HL-60 (cell line): ENCODE results near the gene PLEKHA3.

ENCODE experiments used
- DNase-seq, 2 experiments: peaks; one replicate each; pipeline ENCODE4 v3.0.0-alpha.2; 2010 to 2020; ENCODE audit warnings: low read depth in 1 of 2, low spot score in 1 of 2
- H3K27ac ChIP-seq: fragments of 250-450 bp; sonication (Bioruptor Pico); replicated peaks from 2 replicates; pipeline ENCODE4 v1.5.1; 2020; ENCODE audit warnings: mild to moderate bottlenecking, moderate library complexity
- H3K27me3 ChIP-seq: fragments of 250-450 bp; sonication (Bioruptor Pico); 2 replicates; pipeline ENCODE4 v1.5.1; 2021; ENCODE audit warnings: mild to moderate bottlenecking, moderate library complexity; ENCODE audit not compliant: insufficient read depth, poor library complexity, severe bottlenecking
- H3K4me3 ChIP-seq: replicated peaks from 2 replicates; pipeline ENCODE4 v1.5.1; 2011; ENCODE audit warnings: mild to moderate bottlenecking, control low read depth, low read length; ENCODE audit not compliant: insufficient read depth
- GABPA ChIP-seq: IDR thresholded peaks from 2 replicates; pipeline ENCODE4 v1.6.1; 2012; ENCODE audit warnings: low read depth
- POLR2AphosphoS5 ChIP-seq: IDR thresholded peaks from 2 replicates; pipeline ENCODE4 v1.6.1; 2012; ENCODE audit warnings: low read depth
- SPI1 ChIP-seq: IDR thresholded peaks from 2 replicates; pipeline ENCODE4 v1.6.1; 2012; ENCODE audit warnings: low read depth, mild to moderate bottlenecking, borderline replicate concordance
- TF ChIP-seq, protein P1 (sequence below): IDR thresholded peaks from one replicate; pipeline ENCODE4 v1.5.1; 2011; ENCODE audit warnings: low read length, control low read depth, inconsistent platforms; ENCODE audit not compliant: insufficient read depth
- TF ChIP-seq, protein P2 (sequence below): IDR thresholded peaks from 2 replicates; pipeline ENCODE4 v1.6.1; 2012; ENCODE audit warnings: low read depth; ENCODE audit not compliant: insufficient replicate concordance

Gene PLEKHA3

DNA sequence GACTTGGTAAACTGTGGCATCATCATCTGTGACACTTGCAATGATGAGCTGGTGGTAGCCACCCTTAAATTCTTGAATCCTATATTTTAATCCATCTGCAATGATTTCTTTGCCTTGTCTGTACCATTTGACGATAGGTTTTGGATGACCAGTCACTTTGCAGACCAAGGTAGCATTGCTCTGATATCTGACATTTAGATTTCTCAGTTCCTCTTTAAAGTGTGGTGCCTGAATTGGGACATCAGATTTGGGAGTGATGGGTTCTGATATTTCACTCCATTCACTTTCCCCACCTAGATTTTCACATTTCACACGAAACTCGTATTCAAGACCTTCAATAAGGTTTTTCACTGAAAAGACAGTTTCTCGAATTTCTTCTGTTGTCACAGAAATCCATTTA, 55.8 kb downstream of the PLEKHA3 start:
- Histone ChIP-seq H3K4me3 (no peak overlapping the region), H3K27me3 (no peaks in the 10 kb centered on the region), H3K27ac (no peak overlapping the region)
- TF ChIP-seq POLR2AphosphoS5 (no peak), GABPA (no peak), SPI1 (no peak)
- TF ChIP-seq, protein P1, sequence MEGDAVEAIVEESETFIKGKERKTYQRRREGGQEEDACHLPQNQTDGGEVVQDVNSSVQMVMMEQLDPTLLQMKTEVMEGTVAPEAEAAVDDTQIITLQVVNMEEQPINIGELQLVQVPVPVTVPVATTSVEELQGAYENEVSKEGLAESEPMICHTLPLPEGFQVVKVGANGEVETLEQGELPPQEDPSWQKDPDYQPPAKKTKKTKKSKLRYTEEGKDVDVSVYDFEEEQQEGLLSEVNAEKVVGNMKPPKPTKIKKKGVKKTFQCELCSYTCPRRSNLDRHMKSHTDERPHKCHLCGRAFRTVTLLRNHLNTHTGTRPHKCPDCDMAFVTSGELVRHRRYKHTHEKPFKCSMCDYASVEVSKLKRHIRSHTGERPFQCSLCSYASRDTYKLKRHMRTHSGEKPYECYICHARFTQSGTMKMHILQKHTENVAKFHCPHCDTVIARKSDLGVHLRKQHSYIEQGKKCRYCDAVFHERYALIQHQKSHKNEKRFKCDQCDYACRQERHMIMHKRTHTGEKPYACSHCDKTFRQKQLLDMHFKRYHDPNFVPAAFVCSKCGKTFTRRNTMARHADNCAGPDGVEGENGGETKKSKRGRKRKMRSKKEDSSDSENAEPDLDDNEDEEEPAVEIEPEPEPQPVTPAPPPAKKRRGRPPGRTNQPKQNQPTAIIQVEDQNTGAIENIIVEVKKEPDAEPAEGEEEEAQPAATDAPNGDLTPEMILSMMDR: no peak
- TF ChIP-seq, protein P2, sequence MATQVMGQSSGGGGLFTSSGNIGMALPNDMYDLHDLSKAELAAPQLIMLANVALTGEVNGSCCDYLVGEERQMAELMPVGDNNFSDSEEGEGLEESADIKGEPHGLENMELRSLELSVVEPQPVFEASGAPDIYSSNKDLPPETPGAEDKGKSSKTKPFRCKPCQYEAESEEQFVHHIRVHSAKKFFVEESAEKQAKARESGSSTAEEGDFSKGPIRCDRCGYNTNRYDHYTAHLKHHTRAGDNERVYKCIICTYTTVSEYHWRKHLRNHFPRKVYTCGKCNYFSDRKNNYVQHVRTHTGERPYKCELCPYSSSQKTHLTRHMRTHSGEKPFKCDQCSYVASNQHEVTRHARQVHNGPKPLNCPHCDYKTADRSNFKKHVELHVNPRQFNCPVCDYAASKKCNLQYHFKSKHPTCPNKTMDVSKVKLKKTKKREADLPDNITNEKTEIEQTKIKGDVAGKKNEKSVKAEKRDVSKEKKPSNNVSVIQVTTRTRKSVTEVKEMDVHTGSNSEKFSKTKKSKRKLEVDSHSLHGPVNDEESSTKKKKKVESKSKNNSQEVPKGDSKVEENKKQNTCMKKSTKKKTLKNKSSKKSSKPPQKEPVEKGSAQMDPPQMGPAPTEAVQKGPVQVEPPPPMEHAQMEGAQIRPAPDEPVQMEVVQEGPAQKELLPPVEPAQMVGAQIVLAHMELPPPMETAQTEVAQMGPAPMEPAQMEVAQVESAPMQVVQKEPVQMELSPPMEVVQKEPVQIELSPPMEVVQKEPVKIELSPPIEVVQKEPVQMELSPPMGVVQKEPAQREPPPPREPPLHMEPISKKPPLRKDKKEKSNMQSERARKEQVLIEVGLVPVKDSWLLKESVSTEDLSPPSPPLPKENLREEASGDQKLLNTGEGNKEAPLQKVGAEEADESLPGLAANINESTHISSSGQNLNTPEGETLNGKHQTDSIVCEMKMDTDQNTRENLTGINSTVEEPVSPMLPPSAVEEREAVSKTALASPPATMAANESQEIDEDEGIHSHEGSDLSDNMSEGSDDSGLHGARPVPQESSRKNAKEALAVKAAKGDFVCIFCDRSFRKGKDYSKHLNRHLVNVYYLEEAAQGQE: no peak
- DNase-seq: no peak

DNA sequence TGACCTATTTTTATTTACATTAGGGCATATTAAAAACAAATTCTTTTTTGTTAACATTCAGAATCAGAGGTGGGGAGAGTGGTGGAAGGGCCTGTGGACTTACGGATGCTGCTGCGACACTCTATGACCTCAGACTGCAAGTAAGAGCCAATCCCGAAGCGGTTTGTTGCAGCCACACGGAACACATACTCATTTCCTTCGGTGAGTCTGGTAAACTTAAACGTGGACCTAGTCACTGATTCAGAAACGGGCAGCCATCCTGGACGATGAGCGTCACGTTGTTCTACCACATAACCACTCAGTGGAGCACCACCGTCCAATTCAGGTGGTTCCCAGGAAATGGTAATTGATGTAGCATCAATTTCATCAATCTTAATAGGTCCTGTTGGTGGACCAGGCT, 61.9 kb downstream of the PLEKHA3 start:
- Histone ChIP-seq H3K4me3 (no peak overlapping the region), H3K27me3 (no peaks in the 10 kb centered on the region), H3K27ac (no peak overlapping the region)
- no peak for DNase-seq
- TF ChIP-seq, protein P2: no peak
- TF ChIP-seq SPI1: no peak
- TF ChIP-seq POLR2AphosphoS5: no peak
- TF ChIP-seq, protein P1: no peak
- TF ChIP-seq GABPA: no peak

DNA sequence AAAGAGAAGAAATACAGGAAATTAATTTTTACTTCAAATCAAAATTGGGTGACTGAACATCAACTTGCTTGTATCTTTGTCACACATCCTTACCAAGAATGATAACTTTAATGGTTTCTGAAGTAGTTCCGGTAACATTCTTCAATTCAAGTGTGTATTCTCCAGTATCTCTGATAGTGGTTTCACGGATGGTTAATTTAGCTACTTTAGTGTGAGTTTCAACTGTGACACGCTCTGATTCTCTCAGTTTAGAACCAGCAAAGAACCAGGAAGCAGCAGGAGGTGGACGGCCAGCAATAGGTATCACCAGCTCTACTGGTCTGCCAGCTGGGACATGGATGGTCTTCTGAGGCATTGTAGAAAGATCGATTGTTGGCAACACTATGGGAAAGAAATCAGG, 62.3 kb downstream of the PLEKHA3 start:
- TF ChIP-seq GABPA: no peak
- no peak for TF ChIP-seq SPI1
- Histone ChIP-seq H3K4me3 (no peak overlapping the region), H3K27me3 (no peaks in the 10 kb centered on the region), H3K27ac (no peak overlapping the region)
- no peak for DNase-seq

DNA sequence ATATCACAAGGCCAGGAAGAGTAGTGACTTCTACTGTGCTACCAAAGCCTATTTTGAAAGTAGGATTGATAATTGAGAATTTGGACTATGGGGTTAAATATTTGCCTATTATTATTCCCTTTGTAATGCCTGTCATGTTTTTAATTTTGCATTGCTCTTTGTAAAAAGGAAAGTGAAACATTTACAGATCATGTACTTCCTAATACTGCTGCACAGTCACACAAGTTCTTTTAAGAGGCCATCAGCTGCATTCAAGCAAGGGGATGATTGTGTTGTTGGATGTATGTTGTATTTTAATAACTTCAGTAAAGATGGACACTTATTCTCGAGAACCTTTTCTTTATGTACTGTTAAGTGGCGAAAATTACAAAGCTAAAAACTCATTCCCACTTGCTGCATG, 70.1 kb downstream of the PLEKHA3 start:
- no peak for DNase-seq
- Histone ChIP-seq H3K27me3 (no peaks in the 10 kb centered on the region), H3K4me3 (no peak overlapping the region), H3K27ac (no peak overlapping the region)
- TF ChIP-seq POLR2AphosphoS5 (no peak), SPI1 (no peak), GABPA (no peak)
- TF ChIP-seq, protein P1: no peak
- TF ChIP-seq, protein P2: no peak
